Fibroblast of skin of abdomen (primary cell): ENCODE measurements around the gene CERS3.

Source experiments
- DNase-seq: peaks from one replicate; pipeline ENCODE4 v3.0.0-alpha.2; 2013

The CERS3 gene

GRCh38 chr15:100373942-100374341 is 154.8 kb downstream of the CERS3 start:
- no peak for DNase-seq

GRCh38 chr15:100373120-100373896 is 155.4 kb downstream of the CERS3 start:
- no peak for DNase-seq

- no peak for DNase-seq
These were observed 156.0 kb downstream of the CERS3 start for GRCh38 chr15:100372739-100373119.

GRCh38 chr15:100355342-100355741 is 173.4 kb downstream of the CERS3 start:
- DNase-seq, result no peak

DNA sequence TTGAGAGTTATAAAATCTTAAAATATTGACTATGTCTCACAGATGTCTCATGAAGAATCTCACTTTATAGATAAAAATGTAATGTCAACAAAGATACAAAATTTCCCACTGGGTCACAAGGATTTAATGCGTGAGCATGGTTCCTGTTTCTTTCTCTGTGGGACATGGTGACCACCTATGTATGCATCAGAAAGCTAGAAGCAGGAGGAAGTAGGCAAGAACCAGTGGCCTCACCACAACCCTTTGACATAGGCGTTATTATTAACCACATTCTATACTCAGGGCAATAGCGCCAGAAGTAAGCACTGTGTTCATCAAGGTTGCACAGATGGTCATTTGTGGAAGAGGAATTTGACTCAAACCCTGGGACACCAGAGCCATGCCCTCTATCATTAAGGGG is 175.3 kb downstream of the CERS3 start:
- DNase-seq, result no peak

DNA sequence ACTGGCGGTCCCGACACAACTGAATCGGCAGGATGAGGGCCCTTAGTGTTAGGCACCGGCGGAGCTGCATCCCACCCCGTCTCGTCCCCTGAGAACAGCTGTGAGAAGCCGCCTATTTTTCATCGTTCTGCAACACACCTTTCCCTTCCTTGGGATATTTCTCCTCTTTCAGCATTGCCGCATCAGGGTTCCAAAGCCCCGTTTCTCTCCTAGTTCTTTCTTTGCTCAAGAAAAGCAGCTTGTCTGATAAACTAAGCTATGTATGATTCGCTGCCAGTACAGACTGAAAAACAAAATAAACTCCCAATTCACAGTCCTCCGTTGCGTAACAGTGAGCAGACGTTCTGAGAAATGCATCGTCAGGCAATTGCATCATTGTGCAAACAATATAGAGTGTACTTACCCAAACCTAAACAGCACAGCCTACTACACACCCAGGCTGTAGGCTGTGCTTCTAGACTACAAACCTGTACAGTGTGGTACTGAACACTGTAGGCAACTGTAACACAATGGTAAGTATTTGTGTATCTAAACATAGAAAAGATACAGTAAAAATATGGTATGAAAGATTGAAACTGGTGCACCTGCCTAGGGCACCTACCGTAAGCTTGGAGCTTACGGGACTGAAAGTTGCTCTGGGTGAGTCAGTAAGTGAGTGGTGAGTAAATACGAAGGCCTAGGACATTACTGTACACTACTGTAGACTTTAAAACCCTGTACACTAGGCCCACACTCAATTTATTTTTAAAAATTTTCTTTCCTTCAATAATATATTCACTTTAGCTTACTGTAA is 178.1 kb downstream of the CERS3 start:
- peak; percentile 57 for DNase-seq
